SHP77 treated with DMSO at 0.1 percent for 48 hours (cell line): ENCODE measurements around the gene NPHP1.
"Not testable (repeated sequence)": the region's sequence is repeated elsewhere in the genome, so short reads cannot be mapped to it uniquely, and the experiment has no call there.

Source experiments
- DNase-seq: peaks from one replicate; lab custom pipeline; 2025; lab: John Stamatoyannopoulos, UW

The NPHP1 gene

DNA sequence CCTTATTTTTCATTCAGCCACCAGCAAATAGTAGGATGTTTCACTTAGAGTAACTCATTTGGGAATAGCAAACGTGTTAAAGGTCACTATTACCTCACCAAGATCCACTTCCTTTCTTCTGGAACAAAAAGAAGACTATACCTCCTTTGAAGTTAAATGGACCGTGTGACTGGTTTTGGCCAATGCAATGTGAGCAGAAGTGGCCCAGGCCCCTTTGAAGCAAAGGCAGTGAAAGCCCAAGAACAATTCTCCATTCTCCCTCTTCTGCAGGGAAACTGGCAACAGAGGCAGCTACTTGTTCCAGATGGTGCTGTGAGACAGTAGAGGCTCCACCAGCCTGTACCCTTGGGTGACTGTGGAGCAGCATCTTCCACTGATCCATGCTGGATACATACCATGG is 77.9 kb downstream of the NPHP1 start:
- DNase-seq: no peak

DNA sequence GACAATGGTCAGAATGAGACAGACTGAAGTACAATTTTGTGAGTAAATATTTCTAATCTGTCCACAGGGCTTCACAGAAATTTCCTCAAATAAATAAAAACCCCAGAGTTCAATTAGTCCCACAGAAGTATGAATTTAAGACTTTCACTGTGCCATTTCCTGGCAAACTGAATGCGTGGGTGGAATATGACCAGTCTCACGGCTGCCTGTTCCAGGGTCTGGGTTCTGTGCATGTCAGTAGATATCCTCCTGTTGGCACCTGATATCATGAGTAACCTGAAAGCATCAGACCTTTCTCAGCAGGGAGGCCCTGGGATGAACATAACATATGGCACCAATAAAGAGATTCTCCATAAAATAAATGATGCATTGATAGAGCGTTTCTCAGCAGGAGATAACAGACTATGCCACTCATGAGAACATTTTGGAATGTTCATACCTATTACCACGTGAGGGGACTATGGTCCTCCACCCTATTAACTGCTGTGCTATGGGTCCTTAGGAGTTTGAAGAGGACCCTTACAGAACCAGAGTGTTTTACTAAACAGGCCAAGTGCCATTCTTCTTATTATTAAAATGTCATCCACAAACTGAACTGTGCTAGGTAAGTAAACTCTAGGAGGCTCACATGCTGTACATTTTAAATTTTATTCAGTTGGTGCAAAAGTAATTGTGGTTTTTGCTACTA is 78.6 kb downstream of the NPHP1 start:
- no peak for DNase-seq

GRCh38 chr2:110124939-110125691 is 79.7 kb downstream of the NPHP1 start:
- DNase-seq: no peak

- no peak for DNase-seq
Measured at GRCh38 chr2:110124038-110124825, 80.6 kb downstream of the NPHP1 start.

- DNase-seq: no peak
Measured at GRCh38 chr2:110121592-110121991, 83.2 kb downstream of the NPHP1 start.

DNA sequence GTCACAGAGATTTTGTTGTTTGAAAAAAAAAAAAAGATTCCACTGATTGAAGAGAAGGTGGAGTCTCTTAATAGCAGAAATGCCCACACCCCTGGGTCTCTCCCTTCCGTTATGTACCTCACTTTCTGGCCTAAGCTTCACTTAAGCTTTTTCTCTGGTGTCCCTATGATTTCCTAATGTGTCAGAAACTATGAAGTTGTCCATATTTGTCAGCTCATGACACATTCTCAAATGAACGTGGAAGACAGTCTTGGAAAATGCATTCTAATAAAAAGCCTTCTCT is 83.8 kb downstream of the NPHP1 start:
- no peak for DNase-seq

DNA sequence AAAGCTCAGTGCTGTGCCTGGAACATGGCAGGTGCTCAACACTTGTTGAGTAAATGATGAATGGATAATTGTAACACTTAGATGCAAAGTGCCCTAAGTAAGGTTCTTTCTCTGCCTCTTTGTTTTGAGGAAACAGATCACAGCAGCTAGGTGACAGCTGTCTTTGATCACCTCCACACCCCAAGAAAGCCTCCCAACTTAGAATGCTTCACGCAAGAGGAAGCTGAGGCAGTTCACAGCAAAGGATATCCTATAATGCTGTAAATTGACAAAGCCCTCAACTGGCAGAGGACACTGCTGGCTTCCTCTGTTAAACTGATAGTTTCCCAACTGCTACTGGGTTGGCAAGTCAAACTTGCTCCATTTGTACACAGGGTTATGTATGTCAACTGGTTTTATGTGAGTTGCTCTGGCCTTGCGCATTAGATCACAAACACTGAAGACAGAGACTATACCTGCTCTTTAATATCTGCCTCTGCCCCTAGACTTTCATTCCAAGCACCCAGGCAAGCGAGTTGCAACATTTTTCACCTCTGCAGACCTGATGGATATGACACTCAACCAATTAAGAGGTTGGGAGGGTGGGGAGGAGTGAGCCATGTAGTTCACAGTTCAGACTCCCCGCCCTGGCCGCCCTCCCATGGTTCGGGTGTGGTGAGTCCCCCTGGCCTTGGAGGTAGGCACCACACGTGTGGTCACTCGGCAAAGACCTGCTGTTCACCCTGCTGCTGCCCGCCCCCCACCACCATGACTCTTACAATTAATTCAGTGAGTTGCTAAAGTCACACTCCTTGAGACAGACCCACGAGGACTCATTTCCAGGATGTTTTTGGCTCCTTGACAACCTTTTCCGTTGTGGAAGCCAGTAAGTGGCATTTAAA is 84.4 kb downstream of the NPHP1 start:
- no peak for DNase-seq

GRCh38 chr2:110116033-110116710 is 88.6 kb downstream of the NPHP1 start:
- no peak for DNase-seq

DNA sequence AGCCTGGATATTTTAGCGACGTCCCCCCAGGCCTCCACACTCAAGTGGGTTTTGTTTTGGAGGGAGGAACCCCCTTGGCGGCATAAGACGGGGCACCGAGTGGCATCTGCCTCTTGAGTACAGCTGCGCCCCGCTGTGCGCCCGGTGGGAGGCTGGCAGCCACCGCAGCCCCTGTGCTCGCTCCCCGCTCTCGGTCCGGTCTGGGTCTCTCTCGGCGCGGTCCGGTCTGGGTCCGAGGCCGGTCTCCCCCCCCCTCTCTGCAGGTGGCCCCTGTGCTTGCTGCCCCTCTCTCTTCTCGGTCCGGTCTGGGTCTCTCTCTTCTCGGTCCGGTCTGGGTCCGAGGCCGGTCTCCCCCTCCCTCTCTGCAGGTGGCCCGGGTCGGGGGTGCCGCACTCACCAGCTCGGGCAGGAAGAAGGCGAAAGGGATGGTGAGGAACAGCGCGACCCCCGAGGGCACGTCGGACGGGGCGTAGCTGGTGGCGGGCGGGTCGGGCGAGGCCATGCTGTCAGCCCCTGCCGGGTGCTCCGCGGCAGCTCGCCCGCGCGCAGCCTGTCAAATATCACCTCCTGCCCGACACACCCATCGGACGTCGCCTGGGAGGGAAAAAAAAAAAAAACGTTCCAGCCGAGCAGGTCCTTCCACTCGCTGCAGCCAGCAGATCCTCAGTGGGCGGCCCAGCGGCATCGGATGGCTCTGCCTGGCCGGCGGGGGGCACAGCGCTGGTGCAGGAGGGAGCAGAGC is 89.4 kb downstream of the NPHP1 start, which contains the start of gene MALL:
MALL (minus strand) TSS at position 532 of the 742 bp plus-strand sequence; CDS start at position 502, 30 bp downstream.
- no peak for DNase-seq

- DNase-seq: no peak
Measured at GRCh38 chr2:110114831-110115255, 90.0 kb downstream of the NPHP1 start.

DNA sequence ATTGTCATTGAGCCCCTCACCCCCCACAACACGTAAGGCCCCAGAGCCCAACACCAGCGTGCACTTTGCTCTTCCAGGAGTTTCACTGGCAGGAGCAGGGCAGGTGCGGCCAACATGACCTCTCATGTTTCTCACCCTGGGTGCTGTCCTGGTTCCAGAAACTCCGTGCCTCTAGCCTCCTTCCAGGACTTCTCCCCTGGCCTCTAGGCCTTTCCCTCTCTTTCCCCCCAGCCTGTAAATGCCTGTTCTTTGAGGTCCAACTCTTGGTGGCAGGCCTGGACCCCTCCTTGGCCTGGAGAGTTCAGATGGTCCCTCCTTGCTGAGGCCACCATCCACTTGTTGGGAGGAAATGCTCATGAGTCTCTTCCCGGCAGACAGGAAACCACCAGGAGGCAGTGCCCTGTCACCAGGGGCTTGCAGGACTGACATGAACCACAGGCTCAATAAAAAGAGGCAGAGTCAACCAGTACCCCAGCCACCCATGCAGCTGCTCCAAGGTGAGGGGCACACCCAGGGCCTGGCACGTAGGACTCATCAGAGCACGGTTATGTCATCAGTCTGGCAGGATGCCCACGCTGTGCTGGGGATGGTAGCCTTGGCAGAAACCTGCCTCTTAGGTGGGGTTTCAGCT is 90.7 kb downstream of the NPHP1 start:
- peak; percentile 51 for DNase-seq

- not testable (repeated sequence) for DNase-seq
Measured at GRCh38 chr2:110108291-110108690, 96.5 kb downstream of the NPHP1 start.

DNA sequence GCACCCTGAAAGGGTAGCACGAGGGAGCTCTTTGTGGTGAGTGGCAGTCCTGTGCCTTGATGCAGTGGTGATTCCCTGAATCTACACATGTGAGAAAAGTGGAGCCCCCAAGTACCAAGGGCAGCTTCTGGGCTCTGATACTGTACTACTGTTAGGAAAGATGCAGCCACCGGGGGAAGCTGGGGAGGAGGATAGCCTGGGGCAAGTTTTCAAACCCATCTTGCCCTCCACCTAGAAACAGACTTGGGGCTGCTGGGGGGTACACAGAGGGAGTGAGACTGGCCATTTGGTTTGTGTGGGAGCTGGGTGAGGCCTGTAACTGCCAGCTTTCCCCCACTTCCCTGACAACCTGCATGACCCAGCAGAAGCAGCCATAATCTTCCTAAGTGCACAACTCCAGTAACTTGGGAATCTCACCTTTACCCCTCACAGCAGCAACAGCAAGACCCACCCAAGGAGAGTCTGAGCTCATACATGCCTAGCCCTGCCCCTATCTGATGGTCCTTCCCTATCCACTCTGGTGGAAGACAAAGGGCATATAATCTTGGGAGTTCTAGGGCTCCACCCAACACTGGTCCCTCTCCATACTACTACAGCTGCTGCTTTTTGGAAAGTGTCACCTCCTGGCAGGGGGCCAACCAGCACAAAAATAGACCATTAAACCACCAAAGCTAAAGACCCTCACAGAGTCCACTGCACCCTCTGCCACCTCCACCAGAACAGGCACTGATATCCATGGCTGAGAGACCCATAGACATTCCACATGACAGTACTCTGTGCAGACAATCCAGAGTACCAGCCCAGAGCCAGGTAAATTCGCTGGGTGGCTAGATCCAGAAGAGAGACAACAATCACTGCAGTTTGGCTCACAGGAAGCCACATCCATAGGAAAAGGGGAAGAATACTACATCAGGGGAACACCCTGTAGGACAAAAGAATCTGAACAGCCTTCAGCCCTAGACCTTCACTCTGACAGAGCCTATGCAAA is 97.4 kb downstream of the NPHP1 start:
- no peak for DNase-seq

- no peak for DNase-seq
Measured at GRCh38 chr2:110106642-110107041, 98.2 kb downstream of the NPHP1 start.

GRCh38 chr2:110105608-110106467 is 99.0 kb downstream of the NPHP1 start:
- peak; percentile 35 for DNase-seq

DNA sequence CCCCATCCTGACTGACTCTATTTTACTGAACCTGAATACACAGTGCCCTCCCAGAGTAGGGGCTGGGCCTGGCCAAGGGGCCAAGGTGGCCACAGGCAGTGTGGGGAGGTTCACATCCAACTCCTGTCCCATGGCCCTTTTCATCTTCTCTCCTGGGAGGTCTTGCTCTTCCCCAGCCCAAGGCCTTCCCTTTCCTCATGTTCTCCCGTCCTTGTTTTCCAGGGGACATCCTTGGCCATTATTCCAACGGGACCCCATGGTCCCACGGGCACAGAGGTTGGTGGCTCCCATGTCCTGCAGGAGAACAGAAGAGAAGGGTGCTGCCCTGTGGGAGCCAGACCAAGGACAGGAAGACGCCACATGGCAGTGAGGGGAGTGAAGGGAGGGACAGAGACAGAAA is 99.6 kb downstream of the NPHP1 start:
- DNase-seq: no peak

DNA sequence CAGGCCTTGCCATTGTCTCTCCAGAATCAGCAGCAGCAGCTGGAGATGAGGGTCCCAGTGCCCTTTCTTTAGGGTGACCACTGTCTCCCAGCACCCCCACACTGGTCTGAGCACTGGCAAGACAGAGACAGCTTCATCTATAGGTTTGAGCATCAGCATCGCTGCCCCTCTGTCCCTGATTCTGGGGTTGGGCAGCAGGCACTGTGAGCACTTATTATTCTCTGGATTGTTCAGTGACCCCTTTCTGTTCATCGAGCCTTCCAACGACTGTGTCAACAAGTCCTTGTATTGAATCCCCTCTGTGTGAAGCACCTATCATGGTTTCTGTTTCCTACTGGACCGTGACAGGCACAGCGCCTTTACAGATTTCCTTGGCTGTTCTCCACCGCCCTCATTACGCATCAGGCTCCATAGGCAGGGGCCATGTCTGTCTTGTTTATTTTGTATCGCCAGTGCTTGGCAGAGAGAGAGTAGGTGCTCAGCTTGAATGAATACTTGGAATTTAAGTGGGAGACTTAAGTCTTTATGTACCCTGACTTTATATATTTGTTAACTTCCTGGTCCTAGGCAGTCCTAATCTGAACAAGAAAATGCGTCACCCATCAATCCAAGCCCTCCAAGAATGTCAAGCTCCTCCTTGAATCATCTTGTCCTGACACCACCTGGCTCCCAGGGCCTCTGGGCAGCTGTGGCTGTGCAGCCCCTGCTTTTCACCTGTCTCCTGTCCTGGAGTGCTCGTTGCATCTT is 100.6 kb downstream of the NPHP1 start:
- peak; percentile 76 for DNase-seq
